GM12864 (cell line): ENCODE measurements around the gene DHRS4.

ENCODE experiments used
- DNase-seq: peaks from one replicate; pipeline ENCODE4 v3.0.0-alpha.2; 2011; ENCODE audit warnings: low read depth
- H3K4me3 ChIP-seq: 2 replicates; pipeline ENCODE4 v1.5.1; 2011; ENCODE audit warnings: mild to moderate bottlenecking, low read depth, low read length, control low read depth
- CTCF ChIP-seq: IDR thresholded peaks from 2 replicates; pipeline ENCODE4 v1.5.1; 2011; ENCODE audit warnings: low read depth, mild to moderate bottlenecking, moderate library complexity, low read length, control low read depth, inconsistent platforms; ENCODE audit errors: missing control alignments

DHRS4 gene

DNA sequence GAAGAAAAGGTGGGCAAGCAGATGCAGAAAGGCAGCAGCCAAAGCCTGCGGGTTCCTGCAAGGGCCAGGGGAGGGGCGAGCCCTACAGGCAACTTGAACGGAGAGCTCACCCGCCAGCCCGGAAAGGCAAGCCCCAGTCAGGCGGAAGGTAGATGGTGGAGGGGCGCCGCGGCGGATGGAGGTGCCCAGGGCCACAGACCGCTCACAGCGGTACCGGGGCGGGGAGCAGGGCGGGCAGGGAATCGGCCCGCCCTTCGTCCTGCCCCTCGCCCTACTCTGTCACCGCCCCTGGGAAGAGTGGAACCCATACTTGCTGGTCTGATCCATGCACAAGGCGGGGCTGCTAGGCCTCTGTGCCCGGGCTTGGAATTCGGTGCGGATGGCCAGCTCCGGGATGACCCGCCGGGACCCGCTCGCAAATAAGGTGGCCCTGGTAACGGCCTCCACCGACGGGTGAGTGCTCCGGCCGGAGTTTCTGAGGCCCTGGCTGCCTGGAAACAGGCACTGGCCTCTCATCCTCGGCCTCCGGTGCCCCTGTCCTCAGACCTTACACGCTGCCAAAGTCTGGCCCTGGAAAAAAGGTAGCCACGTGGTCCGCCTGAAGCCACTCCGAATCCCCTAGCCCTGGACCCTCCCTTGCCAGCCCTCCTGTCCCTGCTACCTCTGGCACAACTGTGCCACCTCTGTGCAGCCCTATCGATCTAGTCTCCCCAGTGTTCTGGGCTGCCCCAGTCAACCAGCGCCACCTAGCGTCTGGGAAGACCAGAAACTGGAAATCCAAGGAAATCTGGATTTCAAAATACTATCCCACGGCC is at the start of gene DHRS4:
Gene DHRS4, plus strand, starts transcription at position 307 of the 815 bp plus-strand sequence. Its CDS starts 19 bp downstream, at position 326.
- peak; percentile 94 for TF ChIP-seq CTCF
- DNase-seq, result peak; percentile 41
- peak within 1 kb of the TSS; percentile 75 for H3K4me3 ChIP-seq

GRCh38 chr14:23910101-23910875 is 43.3 kb upstream of the DHRS4 start:
- TF ChIP-seq CTCF, result peak; percentile 92
- DNase-seq, result no peak

DNA sequence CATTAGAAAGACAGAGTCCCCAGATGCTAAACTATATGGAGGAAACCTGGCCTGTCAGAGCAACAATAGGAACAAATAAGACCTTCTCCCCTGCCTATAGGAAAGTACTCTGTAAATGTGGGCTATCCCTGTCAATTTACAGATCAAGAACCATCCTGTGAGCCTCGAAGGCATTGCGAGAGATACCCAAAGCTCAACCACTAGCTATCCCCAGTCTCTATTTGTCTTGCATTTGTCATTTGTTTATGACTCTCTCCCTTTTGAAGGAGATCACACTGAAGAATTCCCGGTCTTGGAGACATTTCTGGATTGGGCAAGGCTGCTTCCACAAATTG is 42.7 kb upstream of the DHRS4 start:
- no peak for TF ChIP-seq CTCF
- DNase-seq, result no peak
- no peak overlapping the region for H3K4me3 ChIP-seq

More at GRCh38 chr14:23910101-23910875, 43.3 kb upstream of the DHRS4 start:
- H3K4me3 ChIP-seq, result no peak overlapping the region

DNA sequence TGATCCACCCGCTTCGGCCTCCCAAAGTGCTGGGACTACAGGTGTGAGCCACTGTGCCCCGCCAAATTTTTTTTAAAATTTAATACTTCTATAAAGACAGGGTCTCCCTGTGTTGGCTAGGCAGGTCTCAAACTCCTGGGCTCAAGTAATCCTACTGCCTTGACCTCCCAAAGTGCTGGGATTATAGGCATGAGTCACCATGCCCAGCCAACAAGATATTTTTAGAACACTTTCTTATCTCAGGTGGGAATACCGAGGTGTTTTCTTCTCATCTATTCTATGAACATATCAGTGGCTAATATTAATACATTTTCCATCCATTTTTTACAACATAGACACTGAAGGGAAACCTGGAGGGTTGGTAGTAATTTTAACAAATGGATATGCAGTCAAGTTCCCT is 38.0 kb upstream of the DHRS4 start:
- no peak for TF ChIP-seq CTCF
- no peak for DNase-seq
- no peak overlapping the region for H3K4me3 ChIP-seq

DNA sequence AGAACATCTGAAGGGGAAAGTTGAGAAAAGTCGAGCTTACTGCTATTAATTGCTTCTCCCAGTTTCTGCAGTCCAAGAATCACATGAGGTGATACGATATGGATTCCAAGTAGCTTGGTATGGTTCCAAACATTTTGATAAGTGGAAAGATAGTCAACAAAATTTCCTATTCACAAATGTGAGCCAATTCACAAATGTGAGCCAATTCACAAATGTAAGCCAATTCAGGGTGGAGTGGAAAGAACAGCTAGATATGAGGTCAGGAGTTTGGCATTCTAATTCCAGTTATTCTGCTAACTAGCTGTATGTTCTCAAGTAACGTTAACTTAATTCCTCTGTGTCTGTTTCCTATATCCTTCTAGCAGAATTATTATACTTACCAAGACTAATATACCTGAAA is 37.6 kb upstream of the DHRS4 start:
- DNase-seq, result no peak
- TF ChIP-seq CTCF, result no peak
- no peak overlapping the region for H3K4me3 ChIP-seq

DNA sequence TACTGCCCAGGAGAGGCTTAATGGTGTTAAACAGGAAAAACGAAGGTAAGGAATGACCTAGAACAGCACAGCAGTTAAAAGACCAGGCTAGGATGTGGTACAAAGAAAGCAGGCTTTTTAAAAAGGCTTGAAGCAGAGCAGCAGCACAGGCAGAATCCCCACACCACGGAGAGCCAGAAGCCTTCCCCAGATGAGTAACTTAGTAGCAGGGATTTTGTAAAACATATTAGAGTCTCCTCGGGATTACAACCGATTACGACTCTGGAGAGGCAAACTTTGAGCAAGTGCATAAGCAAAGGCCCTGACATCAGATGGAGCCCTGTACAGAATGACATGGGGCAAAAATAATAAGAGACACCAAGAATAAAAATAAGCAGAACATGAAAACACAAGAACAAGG is 37.1 kb upstream of the DHRS4 start:
- TF ChIP-seq CTCF, result no peak
- DNase-seq, result no peak
- no peak overlapping the region for H3K4me3 ChIP-seq
